Heart right ventricle (tissue), 16 donors: ENCODE results near the gene AP1M1. TPM values are rescaled to one million over a fixed set of nuclear protein-coding genes. Genes with fewer than 3 reads are reported as not detected.

Experiments
- ATAC-seq, 8 donors: fragments of 200-7000 bp; cut with Tn5 transposase; one replicate each; pipeline ENCODE4 v1.9.1; 2020; ENCODE audit warnings: mild to moderate bottlenecking in 8 of 8, moderate library complexity in 8 of 8, moderate number of reproducible peaks in 1 of 8
- DNase-seq, 2 donors: peaks; one replicate each; pipeline ENCODE4 v3.0.0-alpha.2; 2020
- H3K27ac ChIP-seq, 10 donors: fragments of 200-600 bp; sonication (generic) in 2 of 10; one replicate each; pipeline versions ENCODE4 v1.5.0 to v1.8.0; 2020 to 2022; ENCODE audit warnings: mild to moderate bottlenecking in 3 of 10
- H3K27me3 ChIP-seq, 7 donors: fragments of 200-600 bp; one replicate each; pipeline ENCODE4 v1.8.0; 2021 to 2022; ENCODE audit warnings: mild to moderate bottlenecking in 2 of 7
- H3K36me3 ChIP-seq, 9 donors: fragments of 200-600 bp; sonication (generic) in 1 of 9; one replicate each; pipeline versions ENCODE4 v1.5.0 to v1.8.0; 2020 to 2022; ENCODE audit warnings: mild to moderate bottlenecking in 2 of 9
- H3K4me1 ChIP-seq, 9 donors: fragments of 200-600 bp; sonication (generic) in 1 of 9; one replicate each; pipeline versions ENCODE4 v1.5.0 to v1.8.0; 2020 to 2022; ENCODE audit warnings: mild to moderate bottlenecking in 4 of 9
- H3K4me3 ChIP-seq, 10 donors: fragments of 200-600 bp; sonication (generic) in 2 of 10; one replicate each; pipeline versions ENCODE4 v1.5.0 to v1.8.0; 2020 to 2022; ENCODE audit warnings: mild to moderate bottlenecking in 7 of 10, moderate library complexity in 2 of 10
- H3K9me3 ChIP-seq, 11 donors: fragments of 200-600 bp in 10 of 11; sonication (generic) in 2 of 11; one replicate each; pipeline versions ENCODE4 v1.5.0 to v1.8.0; 2013 to 2022; ENCODE audit warnings: mild to moderate bottlenecking in 2 of 11, control low read depth in 1 of 11, moderate library complexity in 1 of 11
- CTCF ChIP-seq, 9 donors: fragments of 200-600 bp; sonication (generic) in 2 of 9; IDR thresholded peaks; one replicate each; pipeline versions ENCODE4 v1.5.0 to v1.8.0; 2021 to 2022; ENCODE audit warnings: antibody characterized with exemption in 9 of 9, mild to moderate bottlenecking in 5 of 9, moderate library complexity in 1 of 9
- WGBS, 2 donors: extraction: QIAGEN DNeasy Blood & Tissue Kit; methylation state at CpG; one replicate each; pipeline ENCODE4 v1.1.7; 2013; ENCODE audit warnings: inconsistent platforms in 1 of 2; 5-methylcytosine and 5-hydroxymethylcytosine counted together
- intact Hi-C, 10 donors: fragments of 100-400 bp; cut with DNase I; formaldehyde crosslinking; loops; one replicate each; pipeline versions ENCODE4 v1.11.1 to v1.14.2; 2022
- polyA plus RNA-seq, 2 donors: library from polyadenylated mRNA; stranded (reverse); fragments of 200-250 nt; gene quantifications; one replicate each; pipeline ENCODE4 v1.2.3, GENCODE V29; 2013
- total RNA-seq, 10 donors: library from RNA; stranded (reverse); fragmentation: NEBNext Ultra II Directional in 3 of 10; extraction: Animal tissue kit (Norgen Biotek cat#: 25700) in 3 of 10; gene quantifications; one replicate each; pipeline versions ENCODE4 v1.2.1 to v1.2.4, GENCODE V29; 2021 to 2023
- donor health status: Arrhythmogenic right ventricular cardiomyopathy.
- donor health status: ischemic (EF 13 %, LVEDD 7.1; RV severe dilation, severe dysfunction).
- donor health status: healthy with polysubstance abuse.
- donor health status: DM: no; HTN: yes; CAD: no.
- donor health status: DM: no; HTN: no; CAD: no.
- donor health status: ischemic (EF 25% LVEDD 6.9; RV normal size, moderate dysfunction).
- donor health status: ischemic (EF 25% LVEDD 5.7; RV mildly dilated, moderate dysfunction).
- donor health status: healthy.
- donor health status: DM: yes; HTN: yes; CAD: no.
- donor health status: Ischemic cardiomyopathy.
- donor health status: ischemic (EF 35%, LVEDD 5.7; RV mildly dilated, moderate dysfunction).
- donor health status: nonischemic (EF 11% LVEDD 7.7; RV severe dilation, severe dysfunction).
- donor health status: DM: yes; HTN: yes; CAD: no.
- donor health status: PGD.
- donor health status: ischemic (EF 29% LVEDD 5.4; RV normal size, mild dysfunction).
- donor health status: nonischemic (EF 23%, LVEDD 6.1; RV moderate dilation, normal function).

AP1M1 gene
- total and polyA plus RNA-seq, 12 donors = 25.5 to 79.0 (median 47.0) TPM

- no peak for TF ChIP-seq CTCF (IDR thresholded peaks at IDR 0.05)
- Histone ChIP-seq H3K4me3 (no peak overlapping the region), H3K4me1 (peaks cover 7 to 24% (median 13%) of the 10 kb centered on the region in 9 donors), H3K27me3 (no peaks in the 10 kb centered on the region), H3K27ac (no peak overlapping the region), H3K9me3 (no peaks in the 10 kb centered on the region), H3K36me3 (peaks cover 0 to 98% (median 39%) of the 10 kb centered on the region in 9 donors)
- ATAC-seq (peak in 1 of 8 donors; percentile 15), DNase-seq (no peak)
- 86 to 88% methylated on average over 14 of the region's 14 CpGs for WGBS, 2 donors
- intact Hi-C loops = no loop called here
Observed at GRCh38 chr19:16206046-16206605, 8.4 kb downstream of the AP1M1 start.

- H3K9me3 ChIP-seq = no peaks in the 10 kb centered on the region
- no peaks in the 10 kb centered on the region for H3K27me3 ChIP-seq
- DNase-seq = no peak
- TF ChIP-seq CTCF (IDR thresholded peaks at IDR 0.05) = no peak
- H3K4me3 ChIP-seq = no peak overlapping the region
- intact Hi-C loops = no loop called here
- H3K27ac ChIP-seq = no peak overlapping the region
- no peak for ATAC-seq
- peaks cover 0 to 100% (median 39%) of the 10 kb centered on the region in 9 donors for H3K36me3 ChIP-seq
- WGBS, 2 donors = 91 to 92% methylated on average over 7 of the region's 7 CpGs
- H3K4me1 ChIP-seq = peaks cover 7 to 24% (median 13%) of the 10 kb centered on the region in 9 donors
Observed at GRCh38 chr19:16206637-16207036, 8.9 kb downstream of the AP1M1 start.

GRCh38 chr19:16207063-16207462, 9.4 kb downstream of the AP1M1 start:
- Histone ChIP-seq H3K9me3 (no peaks in the 10 kb centered on the region), H3K27me3 (no peaks in the 10 kb centered on the region), H3K27ac (no peak overlapping the region), H3K4me3 (no peak overlapping the region), H3K4me1 (peaks cover 7 to 24% (median 13%) of the 10 kb centered on the region in 9 donors), H3K36me3 (peaks cover 0 to 100% (median 39%) of the 10 kb centered on the region in 9 donors)
- no peak for TF ChIP-seq CTCF (IDR thresholded peaks at IDR 0.05)
- no peak for ATAC-seq
- no peak for DNase-seq
- WGBS, 2 donors = 90 to 95% methylated on average over 10 of the region's 10 CpGs
- intact Hi-C loops = no loop called here

GRCh38 chr19:16207490-16208025, 9.8 kb downstream of the AP1M1 start:
- DNase-seq (no peak), ATAC-seq (no peak)
- no peak for TF ChIP-seq CTCF (IDR thresholded peaks at IDR 0.05)
- intact Hi-C loops = no loop called here
- Histone ChIP-seq H3K9me3 (no peaks in the 10 kb centered on the region), H3K36me3 (peaks cover 0 to 100% (median 39%) of the 10 kb centered on the region in 9 donors), H3K4me1 (peaks cover 7 to 24% (median 13%) of the 10 kb centered on the region in 9 donors), H3K4me3 (no peak overlapping the region), H3K27ac (no peak overlapping the region), H3K27me3 (no peaks in the 10 kb centered on the region)
- 84 to 92% methylated on average over 12 of the region's 12 CpGs for WGBS, 2 donors
